ENCODE data around the gene CACNA1D. TPM values are rescaled to one million over a fixed set of nuclear protein-coding genes. Genes with fewer than 3 reads are reported as not detected.

The CACNA1D gene
- total and polyA plus RNA-seq, 2 donors (not counting 3 experiments of a cell fraction or from before 2014, with no cell fraction given), result 0.06 TPM; not detected in 1

- FAIRE-seq (no peak), DNase-seq (ENCODE audit: low read depth, low spot score) (no peak)
- H3K27me3 ChIP-seq (ENCODE audit: control insufficient read depth in 2 of 2, insufficient read depth in 2 of 2, low read length in 2 of 2), result peaks cover 0 to 5% of the 10 kb centered on the region in 2 experiments
- no peaks in the 10 kb centered on the region for H3K36me3 ChIP-seq (ENCODE audit: control insufficient read depth in 2 of 2, extremely low read depth in 1 of 2, insufficient read depth in 2 of 2, low read length in 2 of 2)
- no peak overlapping the region for H3K4me2 ChIP-seq (ENCODE audit: insufficient read depth, low read length)
- CTCF ChIA-PET, result interaction anchor here (0.9 to 1.0 kb wide), 2 partner anchors 17 to 31 kb away, joined by 3 to 4 read pairs; no protein-coding TSS in a partner anchor
- intact Hi-C loops (cut with micrococcal nuclease) (no loop called here), dilution Hi-C loops (cut with MboI; ENCODE audit: extremely low pct_ligation_motif_present, low sequenced_read_pairs) (no loop called here)
- H3K27ac ChIP-seq (ENCODE audit: insufficient read depth, low read depth, low read length), result no peak overlapping the region
- no peak overlapping the region for H3K9ac ChIP-seq (replicated peaks; ENCODE audit: extremely low read depth, insufficient read depth, low read length)
- TF ChIP-seq FOS (IDR thresholded peaks at IDR 0.05; ENCODE audit: borderline replicate concordance, insufficient read depth, low read length) (no peak), MAX (IDR thresholded peaks at IDR 0.05; ENCODE audit: insufficient read depth, insufficient read length) (no peak), POLR2AphosphoS5 (IDR thresholded peaks at IDR 0.05; ENCODE audit: insufficient read depth, low read depth, low read length) (no peak), JUN (IDR thresholded peaks at IDR 0.05; ENCODE audit: borderline replicate concordance, insufficient read depth, insufficient read length, low read depth) (no peak), GATA2 (IDR thresholded peaks at IDR 0.05; ENCODE audit: insufficient read depth, insufficient read length, low read depth, low read length) (no peak), POLR2A (IDR thresholded peaks at IDR 0.05; ENCODE audit: low read depth, low read length) (no peak)
- no TSS peak for BruUV-seq (replicated peaks)
- H3K4me1 ChIP-seq (ENCODE audit: control insufficient read depth, extremely low read depth, insufficient read depth, low read length), result no peaks in the 10 kb centered on the region
- H4K20me1 ChIP-seq (replicated peaks; ENCODE audit: control insufficient read depth, extremely low read depth, insufficient read depth, low read length), result no peaks in the 10 kb centered on the region
- no peaks in the 10 kb centered on the region for H3K9me3 ChIP-seq (replicated peaks; ENCODE audit: control insufficient read depth, insufficient read depth, low read length)
- POLR2A ChIA-PET, result no interaction called here
- no peaks in the 10 kb centered on the region for H3K79me2 ChIP-seq (ENCODE audit: control insufficient read depth, insufficient read depth, low read length)
- H3K9me1 ChIP-seq (replicated peaks; ENCODE audit: control insufficient read depth, extremely low read depth, insufficient read depth, low read length), result no peaks in the 10 kb centered on the region
- H2AFZ ChIP-seq (ENCODE audit: low read depth, low read length), result no peak overlapping the region
- H3K4me3 ChIP-seq (replicated peaks in 1 of 3; ENCODE audit: insufficient read depth in 1 of 3, low read depth in 1 of 3, low read length in 3 of 3), result no peak overlapping the region
Observed at GRCh38 chr3:53592862-53593261, 98.5 kb downstream of the CACNA1D start.

- Histone ChIP-seq H2AFZ (ENCODE audit: low read depth, low read length) (no peak overlapping the region), H3K4me1 (ENCODE audit: control insufficient read depth, extremely low read depth, insufficient read depth, low read length) (no peaks in the 10 kb centered on the region), H3K9me3 (replicated peaks; ENCODE audit: control insufficient read depth, insufficient read depth, low read length) (no peaks in the 10 kb centered on the region), H3K36me3 (ENCODE audit: control insufficient read depth in 2 of 2, extremely low read depth in 1 of 2, insufficient read depth in 2 of 2, low read length in 2 of 2) (no peaks in the 10 kb centered on the region), H3K9ac (replicated peaks; ENCODE audit: extremely low read depth, insufficient read depth, low read length) (no peak overlapping the region), H3K27ac (ENCODE audit: insufficient read depth, low read depth, low read length) (no peak overlapping the region), H3K27me3 (ENCODE audit: control insufficient read depth in 2 of 2, insufficient read depth in 2 of 2, low read length in 2 of 2) (peaks cover 0 to 5% of the 10 kb centered on the region in 2 experiments), H3K4me2 (ENCODE audit: insufficient read depth, low read length) (no peak overlapping the region), H3K79me2 (ENCODE audit: control insufficient read depth, insufficient read depth, low read length) (no peaks in the 10 kb centered on the region), H3K9me1 (replicated peaks; ENCODE audit: control insufficient read depth, extremely low read depth, insufficient read depth, low read length) (no peaks in the 10 kb centered on the region), H3K4me3 (replicated peaks in 1 of 3; ENCODE audit: insufficient read depth in 1 of 3, low read depth in 1 of 3, low read length in 3 of 3) (no peak overlapping the region), H4K20me1 (replicated peaks; ENCODE audit: control insufficient read depth, extremely low read depth, insufficient read depth, low read length) (no peaks in the 10 kb centered on the region)
- no peak for FAIRE-seq
- no TSS peak for BruUV-seq (replicated peaks)
- POLR2A ChIA-PET, result no interaction called here
- dilution Hi-C loops (cut with MboI; ENCODE audit: extremely low pct_ligation_motif_present, low sequenced_read_pairs), result no loop called here
- CTCF ChIA-PET, result interaction anchor here (1.0 kb wide), 1 partner anchor 17 kb away, joined by 3 read pairs; no protein-coding TSS in a partner anchor
- TF ChIP-seq GATA2 (IDR thresholded peaks at IDR 0.05; ENCODE audit: insufficient read depth, insufficient read length, low read depth, low read length) (no peak), EZH2 (IDR thresholded peaks at IDR 0.05; ENCODE audit: borderline replicate concordance, low read depth, low read length, severe bottlenecking) (no peak), POLR2A (IDR thresholded peaks at IDR 0.05; ENCODE audit: low read depth, low read length) (no peak), JUN (IDR thresholded peaks at IDR 0.05; ENCODE audit: borderline replicate concordance, insufficient read depth, insufficient read length, low read depth) (no peak), CTCF (IDR thresholded peaks at IDR 0.05; ENCODE audit: extremely low read depth in 1 of 2, insufficient read depth in 1 of 2, low read depth in 1 of 2, low read length in 2 of 2) (no peak), MYC (IDR thresholded peaks at IDR 0.05; ENCODE audit: low read depth, low read length) (no peak), MAX (IDR thresholded peaks at IDR 0.05; ENCODE audit: insufficient read depth, insufficient read length) (no peak), FOS (IDR thresholded peaks at IDR 0.05; ENCODE audit: borderline replicate concordance, insufficient read depth, low read length) (no peak), POLR2AphosphoS5 (IDR thresholded peaks at IDR 0.05; ENCODE audit: insufficient read depth, low read depth, low read length) (no peak)
- intact Hi-C loops (cut with micrococcal nuclease), result no loop called here
- DNase-seq (ENCODE audit: low read depth, low spot score), result no peak
Observed at GRCh38 chr3:53593611-53594010, 99.2 kb downstream of the CACNA1D start.
